ENCODE data around the gene PLB1.

PLB1 gene

DNA sequence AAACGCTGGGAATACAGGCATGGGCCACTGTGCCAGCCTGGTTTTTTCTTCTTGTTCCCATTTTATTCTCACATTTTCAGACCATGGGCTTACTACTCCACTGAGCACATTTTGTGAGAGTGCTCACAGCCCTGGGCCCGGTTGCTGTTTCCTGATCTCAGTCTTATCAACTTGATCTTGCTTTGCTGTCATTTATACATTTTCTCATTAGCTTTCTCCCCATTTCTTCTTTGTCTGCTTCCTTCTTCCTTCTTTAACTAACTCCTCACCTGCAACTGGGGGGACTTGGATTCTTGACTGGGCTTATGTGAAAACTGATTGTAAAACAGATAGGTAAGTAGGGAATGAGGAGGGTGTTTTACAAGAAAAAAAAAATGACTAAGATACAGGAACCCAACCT, 117.3 kb downstream of the PLB1 start:
- Histone ChIP-seq H3K4me2 (ENCODE audit: low read depth, low read length) (no peak overlapping the region), H3K36me3 (replicated peaks; ENCODE audit: insufficient read depth, low read length) (no peaks in the 10 kb centered on the region), H3K9ac (ENCODE audit: low read length) (no peak overlapping the region), H3K9me3 (replicated peaks; ENCODE audit: insufficient read depth, low read length) (no peaks in the 10 kb centered on the region), H4K20me1 (ENCODE audit: insufficient read depth, low read length) (no peaks in the 10 kb centered on the region), H3K27ac (ENCODE audit: low read length) (no peak overlapping the region), H3F3A (ENCODE audit: insufficient read depth, low read length) (no peaks in the 10 kb centered on the region), H3K4me3 (ENCODE audit: low read length) (no peak overlapping the region), H3K27me3 (replicated peaks; ENCODE audit: insufficient read depth, low read length) (no peaks in the 10 kb centered on the region), H3K79me2 (ENCODE audit: low read length) (no peaks in the 10 kb centered on the region), H3K9me2 (replicated peaks; ENCODE audit: insufficient read depth, low read length) (no peaks in the 10 kb centered on the region), H2AFZ (ENCODE audit: low read length) (no peak overlapping the region), H3K4me1 (ENCODE audit: low read length) (0 out of 2 replicates have a peak, but pooled peaks cover 4% of the 10 kb centered on the region)
- TF ChIP-seq EZH2 (optimal IDR thresholded peaks at IDR 0.05; ENCODE audit: low read depth, low read length) = no peak
- TF ChIP-seq CTCF (IDR thresholded peaks at IDR 0.05; ENCODE audit: low read length) = no peak
- TF ChIP-seq EZH2phosphoT487 (IDR thresholded peaks at IDR 0.05; ENCODE audit: low read length) = no peak
- DNase-seq = no peak

GRCh38 chr2:28613633-28614501, 118.0 kb downstream of the PLB1 start:
- H3K9me2 ChIP-seq (replicated peaks; ENCODE audit: insufficient read depth, low read length) = no peaks in the 10 kb centered on the region
- H3K9ac ChIP-seq (ENCODE audit: low read length) = no peak overlapping the region
- 0 out of 2 replicates have a peak, but pooled peaks cover 4% of the 10 kb centered on the region for H3K4me1 ChIP-seq (ENCODE audit: low read length)
- H3K79me2 ChIP-seq (ENCODE audit: low read length) = no peaks in the 10 kb centered on the region
- no peak for TF ChIP-seq EZH2phosphoT487 (IDR thresholded peaks at IDR 0.05; ENCODE audit: low read length)
- no peak for TF ChIP-seq CTCF (IDR thresholded peaks at IDR 0.05; ENCODE audit: low read length)
- no peak for TF ChIP-seq EZH2 (optimal IDR thresholded peaks at IDR 0.05; ENCODE audit: low read depth, low read length)
- no peaks in the 10 kb centered on the region for H4K20me1 ChIP-seq (ENCODE audit: insufficient read depth, low read length)
- DNase-seq = peak; percentile 6
- no peak overlapping the region for H3K4me3 ChIP-seq (ENCODE audit: low read length)
- peak overlapping the region; percentile 17; the same call in 1 of the 2 replicates for H3K27ac ChIP-seq (ENCODE audit: low read length)
- H3K4me2 ChIP-seq (ENCODE audit: low read depth, low read length) = no peak overlapping the region
- H3K27me3 ChIP-seq (replicated peaks; ENCODE audit: insufficient read depth, low read length) = no peaks in the 10 kb centered on the region
- H2AFZ ChIP-seq (ENCODE audit: low read length) = no peak overlapping the region
- H3F3A ChIP-seq (ENCODE audit: insufficient read depth, low read length) = no peaks in the 10 kb centered on the region
- H3K36me3 ChIP-seq (replicated peaks; ENCODE audit: insufficient read depth, low read length) = no peaks in the 10 kb centered on the region
- no peaks in the 10 kb centered on the region for H3K9me3 ChIP-seq (replicated peaks; ENCODE audit: insufficient read depth, low read length)

GRCh38 chr2:28615706-28616105, 119.8 kb downstream of the PLB1 start:
- no peak overlapping the region for H2AFZ ChIP-seq (ENCODE audit: low read length)
- no peaks in the 10 kb centered on the region for H3K9me2 ChIP-seq (replicated peaks; ENCODE audit: insufficient read depth, low read length)
- no peak overlapping the region for H3K4me3 ChIP-seq (ENCODE audit: low read length)
- H3K9ac ChIP-seq (ENCODE audit: low read length) = no peak overlapping the region
- no peak for DNase-seq
- H3K9me3 ChIP-seq (replicated peaks; ENCODE audit: insufficient read depth, low read length) = no peaks in the 10 kb centered on the region
- H3K27ac ChIP-seq (ENCODE audit: low read length) = no peak overlapping the region
- H3K79me2 ChIP-seq (ENCODE audit: low read length) = no peaks in the 10 kb centered on the region
- no peaks in the 10 kb centered on the region for H4K20me1 ChIP-seq (ENCODE audit: insufficient read depth, low read length)
- H3K27me3 ChIP-seq (replicated peaks; ENCODE audit: insufficient read depth, low read length) = no peaks in the 10 kb centered on the region
- H3K4me2 ChIP-seq (ENCODE audit: low read depth, low read length) = no peak overlapping the region
- H3K36me3 ChIP-seq (replicated peaks; ENCODE audit: insufficient read depth, low read length) = no peaks in the 10 kb centered on the region
- 0 out of 2 replicates have a peak, but pooled peaks cover 4% of the 10 kb centered on the region for H3K4me1 ChIP-seq (ENCODE audit: low read length)
- no peak for TF ChIP-seq CTCF (IDR thresholded peaks at IDR 0.05; ENCODE audit: low read length)
- TF ChIP-seq EZH2phosphoT487 (IDR thresholded peaks at IDR 0.05; ENCODE audit: low read length) = no peak
- no peak for TF ChIP-seq EZH2 (optimal IDR thresholded peaks at IDR 0.05; ENCODE audit: low read depth, low read length)
- H3F3A ChIP-seq (ENCODE audit: insufficient read depth, low read length) = no peaks in the 10 kb centered on the region

All from MM.1S (cell line).